GM12864 (cell line): ENCODE results near the gene DNAJB9.
A peak's percentile ranks its signal among the peaks of the same experiment; 100 is the strongest.

ENCODE experiments used
- DNase-seq: peaks from one replicate; pipeline ENCODE4 v3.0.0-alpha.2; 2011; ENCODE audit warnings: low read depth
- H3K4me3 ChIP-seq: 2 replicates; pipeline ENCODE4 v1.5.1; 2011; ENCODE audit warnings: mild to moderate bottlenecking, low read depth, low read length, control low read depth
- CTCF ChIP-seq: IDR thresholded peaks from 2 replicates; pipeline ENCODE4 v1.5.1; 2011; ENCODE audit warnings: low read depth, mild to moderate bottlenecking, moderate library complexity, low read length, control low read depth, inconsistent platforms; ENCODE audit errors: missing control alignments

Gene DNAJB9

GRCh38 chr7:108569381-108570145, at the start of gene DNAJB9, which contains the start of gene THAP5:
TSS of gene DNAJB9 (plus strand) at chr7:108569874. CDS start at chr7:108571727, 1,853 bp downstream.
TSS of gene THAP5 (minus strand) at chr7:108569706. CDS start at chr7:108569569, 137 bp downstream.
- DNase-seq: peak; percentile 98
- H3K4me3 ChIP-seq: peak within 1 kb of the TSS; percentile 87
- TF ChIP-seq CTCF: no peak

GRCh38 chr7:108522780-108523179, 46.9 kb upstream of the DNAJB9 start:
- no peak overlapping the region for H3K4me3 ChIP-seq
- no peak for DNase-seq
- TF ChIP-seq CTCF: no peak

DNA sequence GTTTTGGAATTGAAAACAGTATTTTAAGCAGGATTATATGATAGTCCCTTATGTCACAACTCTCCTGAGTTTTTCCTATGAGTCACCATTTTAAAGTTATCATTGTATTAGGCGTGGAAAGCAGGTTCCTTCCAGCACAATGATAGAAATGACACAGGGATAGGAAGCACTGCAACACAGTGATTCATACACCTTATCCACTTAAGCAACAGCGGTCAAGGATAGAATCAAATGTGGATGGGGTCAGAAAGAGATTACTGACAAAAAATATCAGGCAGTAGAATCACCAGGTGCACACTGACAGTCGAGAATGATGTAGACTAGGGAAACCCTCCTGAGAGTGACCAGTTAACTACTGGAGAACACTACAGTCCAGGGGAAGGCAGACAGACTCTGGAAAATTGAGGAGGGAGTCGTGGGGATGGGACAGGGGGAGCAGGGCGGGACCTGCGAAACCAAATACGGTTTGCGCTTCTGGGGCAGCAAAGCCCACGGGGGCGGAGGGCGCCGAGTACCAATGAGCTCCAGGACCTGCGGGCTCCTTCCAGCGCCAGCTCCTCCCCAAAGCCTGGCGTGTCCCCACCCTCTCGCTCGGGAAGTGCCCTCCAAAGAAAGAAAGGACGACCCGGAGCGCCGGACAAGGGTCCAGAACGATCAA, 44.2 kb upstream of the DNAJB9 start:
- DNase-seq: no peak
- TF ChIP-seq CTCF: no peak
- peak overlapping the region; percentile 72 for H3K4me3 ChIP-seq

DNA sequence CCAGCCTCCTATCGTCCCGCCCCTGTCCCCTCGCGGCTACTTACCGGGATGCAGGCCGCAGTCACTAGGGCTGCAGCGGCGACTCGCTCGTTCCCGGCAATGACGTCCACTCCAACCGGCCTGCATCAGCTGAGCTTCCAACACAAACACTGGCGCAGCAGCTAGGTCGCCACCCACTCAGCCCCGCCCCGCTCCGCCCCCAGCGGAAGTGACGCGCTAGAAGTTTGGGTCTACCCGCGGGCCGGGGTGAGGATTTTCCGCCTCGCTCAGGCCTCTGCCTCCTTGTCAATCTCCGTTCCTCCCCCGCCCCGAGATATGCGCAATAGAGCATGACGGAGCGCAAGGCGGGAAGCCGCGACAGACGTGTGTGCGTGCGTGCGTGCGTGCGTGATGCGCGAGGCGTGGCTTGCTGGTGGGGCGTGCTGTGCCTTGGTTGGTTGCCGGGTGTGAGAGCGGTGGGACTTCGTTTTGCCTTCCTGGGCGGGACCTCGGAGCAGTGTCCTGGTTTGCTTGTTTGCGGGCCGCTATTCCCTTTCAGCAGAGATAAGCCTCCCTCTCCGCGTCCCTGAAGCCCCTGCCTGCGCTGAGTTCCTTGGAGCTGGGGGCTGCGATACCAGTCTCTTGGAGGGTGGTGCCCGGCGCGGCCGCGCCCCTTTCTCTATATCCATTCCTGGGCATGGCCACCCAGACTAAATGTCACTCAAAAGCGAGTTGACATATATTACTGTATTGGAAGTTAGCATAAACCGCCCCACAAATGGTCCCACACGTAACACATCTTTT, 43.5 kb upstream of the DNAJB9 start, which contains the start of gene PNPLA8:
Gene PNPLA8 (minus strand): TSS at position 151 of the 783 bp plus-strand sequence. CDS start 10,644 bp downstream, outside the sequence.
- DNase-seq: peak; percentile 97
- TF ChIP-seq CTCF: no peak
- H3K4me3 ChIP-seq: peak within 1 kb of the TSS; percentile 72

DNA sequence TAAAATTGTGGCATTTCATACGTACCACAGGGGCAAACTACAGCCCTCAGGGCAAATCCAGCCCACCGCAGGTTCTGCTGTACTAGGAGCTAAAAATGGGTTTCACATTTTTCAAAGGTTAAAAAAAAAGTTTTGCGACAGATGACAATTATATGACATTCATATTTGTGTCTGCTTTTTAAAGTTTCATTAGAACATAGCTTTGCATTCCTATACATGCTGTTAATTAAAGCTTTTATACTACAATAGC, 43.0 kb upstream of the DNAJB9 start:
- no peak for TF ChIP-seq CTCF
- DNase-seq: no peak
- H3K4me3 ChIP-seq: peak overlapping the region; percentile 72

DNA sequence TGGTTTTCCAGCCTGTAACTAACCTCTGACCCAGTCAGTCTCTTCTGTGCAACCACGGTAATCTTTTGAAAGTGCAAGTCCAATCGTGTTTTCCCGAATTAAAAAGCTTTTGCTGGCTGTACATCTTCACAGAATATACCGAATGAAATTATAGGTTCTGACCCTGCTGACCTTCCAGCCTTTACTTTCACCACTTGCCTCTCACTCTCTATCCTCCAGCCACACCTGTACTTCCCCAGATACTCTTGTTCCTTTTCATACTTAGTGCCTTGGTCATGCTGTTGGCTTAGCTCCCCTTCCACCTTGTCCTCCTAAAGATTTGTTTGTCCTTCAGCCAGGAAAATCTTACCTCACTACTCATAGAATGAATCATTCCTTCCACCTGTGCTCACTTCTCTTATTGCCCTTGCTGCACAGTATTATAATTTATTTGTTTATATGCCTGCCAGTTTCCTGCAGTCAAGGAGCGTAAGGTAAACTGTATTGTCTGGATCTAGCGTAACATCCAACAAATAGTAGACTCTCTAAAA, 41.4 kb upstream of the DNAJB9 start:
- DNase-seq: no peak
- no peak overlapping the region for H3K4me3 ChIP-seq
- TF ChIP-seq CTCF: no peak
